22Rv1 (cell line): ENCODE data around the gene HMOX1.

Source experiments
- H3K27ac ChIP-seq: fragments of 450-650 bp; 2 replicates; pipeline ENCODE4 v1.5.1; 2017
- CTCF ChIP-seq: fragments of 450-650 bp; IDR thresholded peaks from 2 replicates; pipeline ENCODE4 v1.5.1; 2017; ENCODE audit warnings: mild to moderate bottlenecking
- ZFX ChIP-seq: fragments of 450-650 bp; IDR thresholded peaks from 2 replicates; pipeline ENCODE4 v1.6.1; 2017; ENCODE audit warnings: antibody characterized with exemption, borderline replicate concordance

The HMOX1 gene

GRCh38 chr22:35341090-35341874 is 39.6 kb upstream of the HMOX1 start:
- TF ChIP-seq CTCF (no peak), ZFX (no peak)
- H3K27ac ChIP-seq, result no peak overlapping the region

- no peak overlapping the region for H3K27ac ChIP-seq
These were observed 38.5 kb upstream of the HMOX1 start for GRCh38 chr22:35342390-35342789.

GRCh38 chr22:35343664-35344550 is 37.0 kb upstream of the HMOX1 start:
- no peak for TF ChIP-seq ZFX
- no peak for TF ChIP-seq CTCF

More at GRCh38 chr22:35342390-35342789, 38.5 kb upstream of the HMOX1 start:
- TF ChIP-seq CTCF (no peak), ZFX (no peak)

GRCh38 chr22:35344956-35345690 is 35.8 kb upstream of the HMOX1 start:
- no peak overlapping the region for H3K27ac ChIP-seq
- no peak for TF ChIP-seq ZFX
- TF ChIP-seq CTCF, result no peak

More at GRCh38 chr22:35343664-35344550, 37.0 kb upstream of the HMOX1 start:
- H3K27ac ChIP-seq, result no peak overlapping the region

GRCh38 chr22:35345808-35346505 is 34.9 kb upstream of the HMOX1 start:
- TF ChIP-seq CTCF (no peak), ZFX (no peak)
- no peak overlapping the region for H3K27ac ChIP-seq

- TF ChIP-seq CTCF, result no peak
- no peak overlapping the region for H3K27ac ChIP-seq
These were observed 34.2 kb upstream of the HMOX1 start for GRCh38 chr22:35346596-35347220.
